GM20431 (cell line): ENCODE data around the gene SORCS2.

Experiments used
- in situ Hi-C: fragments of 300-500 bp; cut with MseI, MboI; formaldehyde crosslinking; loops from one replicate; pipeline ENCODE4 v1.15.0; 2020; ENCODE audit warnings: low sequenced_read_pairs; ENCODE audit not compliant: unreplicated experiment

The SORCS2 gene

GRCh38 chr4:7645158-7645557, 452.8 kb downstream of the SORCS2 start:
- in situ Hi-C loops = no loop called here

GRCh38 chr4:7645956-7646355, 453.6 kb downstream of the SORCS2 start:
- in situ Hi-C loops = no loop called here

- in situ Hi-C loops = no loop called here
Observed at GRCh38 chr4:7646384-7647061, 454.2 kb downstream of the SORCS2 start.

GRCh38 chr4:7647186-7647585, 454.8 kb downstream of the SORCS2 start:
- in situ Hi-C loops = no loop called here

GRCh38 chr4:7647600-7648543, 455.5 kb downstream of the SORCS2 start:
- in situ Hi-C loops = no loop called here

GRCh38 chr4:7648544-7649395, 456.4 kb downstream of the SORCS2 start:
- in situ Hi-C loops = no loop called here

- in situ Hi-C loops = no loop called here
Observed at GRCh38 chr4:7649411-7649740, 457.0 kb downstream of the SORCS2 start.

GRCh38 chr4:7649741-7650531, 457.6 kb downstream of the SORCS2 start:
- in situ Hi-C loops = no loop called here

- in situ Hi-C loops = no loop called here
Observed at GRCh38 chr4:7650606-7651385, 458.5 kb downstream of the SORCS2 start.

- in situ Hi-C loops = no loop called here
Observed at GRCh38 chr4:7651461-7651921, 459.2 kb downstream of the SORCS2 start.

- in situ Hi-C loops = no loop called here
Observed at GRCh38 chr4:7652006-7652405, 459.7 kb downstream of the SORCS2 start.

GRCh38 chr4:7652451-7652881, 460.1 kb downstream of the SORCS2 start:
- in situ Hi-C loops = no loop called here

GRCh38 chr4:7652906-7653305, 460.6 kb downstream of the SORCS2 start:
- in situ Hi-C loops = no loop called here

- in situ Hi-C loops = no loop called here
Observed at GRCh38 chr4:7653510-7654369, 461.4 kb downstream of the SORCS2 start.

GRCh38 chr4:7654550-7655445, 462.5 kb downstream of the SORCS2 start:
- in situ Hi-C loops = no loop called here

GRCh38 chr4:7655511-7656243, 463.3 kb downstream of the SORCS2 start:
- in situ Hi-C loops = no loop called here
